Erythroblast (primary cell): Measurements from ENCODE around the gene RGS5.

ENCODE experiments used
- GATA1 ChIP-seq: IDR thresholded peaks from 2 replicates; pipeline ENCODE4 v1.6.1; 2011; ENCODE audit warnings: low read depth, mild to moderate bottlenecking, control low read depth, low read length, moderate library complexity
- POLR2A ChIP-seq: IDR thresholded peaks from 2 replicates; pipeline ENCODE4 v1.6.1; 2011; ENCODE audit warnings: mild to moderate bottlenecking, low read length

GRCh38 chr1:163213626-163214025, 10.9 kb upstream of the RGS5 start:
- TF ChIP-seq POLR2A (no peak), GATA1 (no peak)
